Nephron progenitor cell (in vitro differentiated cells): ENCODE data around the gene PLK1.

ENCODE experiments used
- DNase-seq: peaks from one replicate; pipeline ENCODE4 v3.0.0; 2021
- H3K27ac Mint-ChIP-seq: 2 replicates; pipeline ENCODE4 v1.8.0; 2021; ENCODE audit warnings: mild to moderate bottlenecking, moderate library complexity, mixed read lengths
- H3K27me3 Mint-ChIP-seq: 2 replicates; pipeline ENCODE4 v1.8.0; 2021; ENCODE audit warnings: mild to moderate bottlenecking, low read depth, mixed read lengths; ENCODE audit not compliant: poor library complexity
- H3K36me3 Mint-ChIP-seq: 2 replicates; pipeline ENCODE4 v1.8.0; 2021; ENCODE audit warnings: low read depth, mixed read lengths
- H3K4me1 Mint-ChIP-seq: 2 replicates; pipeline ENCODE4 v1.8.0; 2021; ENCODE audit warnings: mixed read lengths
- H3K4me3 Mint-ChIP-seq: 2 replicates; pipeline ENCODE4 v1.8.0; 2021; ENCODE audit warnings: mild to moderate bottlenecking, moderate library complexity, mixed read lengths
- H3K9me3 Mint-ChIP-seq: 2 replicates; pipeline ENCODE4 v1.8.0; 2021; ENCODE audit warnings: mild to moderate bottlenecking, moderate library complexity, mixed read lengths
- TF ChIP-seq, protein P1 (sequence below): fragments of 200-600 bp; sonication (generic); IDR thresholded peaks from 2 replicates; pipeline ENCODE4 v1.5.0; 2021; ENCODE audit warnings: antibody characterized with exemption

The PLK1 gene

DNA sequence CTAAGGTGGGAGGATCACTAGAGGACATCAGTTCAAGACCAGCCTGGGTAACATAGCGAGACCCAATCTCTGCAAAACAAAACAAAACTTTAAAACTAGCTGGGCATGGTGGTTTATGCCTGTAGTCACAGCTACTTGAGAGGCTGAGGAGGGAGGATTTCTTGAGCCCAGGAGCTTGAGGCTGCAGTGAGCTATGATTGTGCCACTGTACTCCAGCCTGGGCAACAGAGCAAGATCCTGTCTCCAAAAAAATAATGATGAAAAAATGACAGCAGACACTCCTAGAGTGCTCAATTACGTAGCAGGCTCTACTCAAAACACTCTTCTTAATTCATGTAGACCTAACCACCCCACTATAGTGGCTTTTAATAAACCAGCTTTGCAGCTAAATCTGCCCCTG is 21.4 kb downstream of the PLK1 start:
- Mint-ChIP-seq H3K4me1 (peaks cover 15% of the 10 kb centered on the region), H3K4me3 (no peak overlapping the region), H3K27ac (no peak overlapping the region), H3K9me3 (peaks cover 15% of the 10 kb centered on the region), H3K27me3 (peaks cover 11% of the 10 kb centered on the region), H3K36me3 (peaks cover 5% of the 10 kb centered on the region)
- no peak for DNase-seq
- TF ChIP-seq, protein P1, sequence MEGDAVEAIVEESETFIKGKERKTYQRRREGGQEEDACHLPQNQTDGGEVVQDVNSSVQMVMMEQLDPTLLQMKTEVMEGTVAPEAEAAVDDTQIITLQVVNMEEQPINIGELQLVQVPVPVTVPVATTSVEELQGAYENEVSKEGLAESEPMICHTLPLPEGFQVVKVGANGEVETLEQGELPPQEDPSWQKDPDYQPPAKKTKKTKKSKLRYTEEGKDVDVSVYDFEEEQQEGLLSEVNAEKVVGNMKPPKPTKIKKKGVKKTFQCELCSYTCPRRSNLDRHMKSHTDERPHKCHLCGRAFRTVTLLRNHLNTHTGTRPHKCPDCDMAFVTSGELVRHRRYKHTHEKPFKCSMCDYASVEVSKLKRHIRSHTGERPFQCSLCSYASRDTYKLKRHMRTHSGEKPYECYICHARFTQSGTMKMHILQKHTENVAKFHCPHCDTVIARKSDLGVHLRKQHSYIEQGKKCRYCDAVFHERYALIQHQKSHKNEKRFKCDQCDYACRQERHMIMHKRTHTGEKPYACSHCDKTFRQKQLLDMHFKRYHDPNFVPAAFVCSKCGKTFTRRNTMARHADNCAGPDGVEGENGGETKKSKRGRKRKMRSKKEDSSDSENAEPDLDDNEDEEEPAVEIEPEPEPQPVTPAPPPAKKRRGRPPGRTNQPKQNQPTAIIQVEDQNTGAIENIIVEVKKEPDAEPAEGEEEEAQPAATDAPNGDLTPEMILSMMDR: no peak

DNA sequence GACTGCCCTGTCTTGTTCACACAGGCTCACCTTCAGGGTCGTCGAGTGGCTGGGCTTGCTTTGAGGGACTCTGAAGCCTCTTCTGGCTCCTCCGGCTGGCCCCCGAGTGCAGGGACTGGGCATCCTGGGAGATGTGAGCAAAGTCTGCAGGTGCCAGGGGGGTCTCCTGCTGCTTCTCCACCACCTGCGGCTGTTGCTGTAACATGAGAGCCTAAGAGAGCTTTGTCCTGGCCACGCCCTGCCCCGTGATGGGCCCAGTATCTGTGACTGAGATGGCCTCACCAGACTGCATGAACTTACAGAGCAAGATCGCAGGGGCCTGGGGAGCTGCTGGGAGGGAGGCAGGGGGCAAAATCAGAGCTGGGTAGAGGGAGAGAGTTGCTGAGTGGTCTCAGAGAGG is 21.8 kb downstream of the PLK1 start:
- Mint-ChIP-seq H3K4me1 (peaks cover 12% of the 10 kb centered on the region), H3K27me3 (peaks cover 11% of the 10 kb centered on the region), H3K27ac (no peak overlapping the region), H3K9me3 (peaks cover 15% of the 10 kb centered on the region), H3K36me3 (peaks cover 5% of the 10 kb centered on the region), H3K4me3 (no peak overlapping the region)
- TF ChIP-seq, protein P1: no peak
- DNase-seq: peak; percentile 14

DNA sequence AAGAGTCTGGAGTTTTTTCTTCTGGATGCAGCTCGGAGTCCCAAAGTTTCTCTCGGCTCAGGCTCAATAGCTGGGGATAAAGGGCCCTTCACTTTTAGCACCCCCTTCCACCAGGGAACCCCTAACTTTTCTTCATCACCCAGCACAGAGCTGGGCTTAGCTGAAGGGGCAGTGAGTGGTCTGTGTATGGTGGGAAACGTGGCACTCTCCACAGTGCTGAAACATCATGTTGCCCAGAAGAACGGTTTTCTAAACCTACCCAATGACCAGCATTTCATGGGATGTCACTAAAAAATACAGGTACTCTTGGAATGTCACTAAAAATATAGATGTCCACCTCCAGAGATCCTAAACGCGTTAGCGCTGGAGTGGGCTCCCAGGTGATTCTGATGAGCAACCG is 22.4 kb downstream of the PLK1 start:
- TF ChIP-seq, protein P1: no peak
- H3K9me3 Mint-ChIP-seq: peaks cover 15% of the 10 kb centered on the region
- DNase-seq: no peak
- peaks cover 13% of the 10 kb centered on the region for H3K27me3 Mint-ChIP-seq
- no peak overlapping the region for H3K27ac Mint-ChIP-seq
- H3K4me3 Mint-ChIP-seq: no peak overlapping the region
- peaks cover 5% of the 10 kb centered on the region for H3K36me3 Mint-ChIP-seq
- H3K4me1 Mint-ChIP-seq: peaks cover 11% of the 10 kb centered on the region

DNA sequence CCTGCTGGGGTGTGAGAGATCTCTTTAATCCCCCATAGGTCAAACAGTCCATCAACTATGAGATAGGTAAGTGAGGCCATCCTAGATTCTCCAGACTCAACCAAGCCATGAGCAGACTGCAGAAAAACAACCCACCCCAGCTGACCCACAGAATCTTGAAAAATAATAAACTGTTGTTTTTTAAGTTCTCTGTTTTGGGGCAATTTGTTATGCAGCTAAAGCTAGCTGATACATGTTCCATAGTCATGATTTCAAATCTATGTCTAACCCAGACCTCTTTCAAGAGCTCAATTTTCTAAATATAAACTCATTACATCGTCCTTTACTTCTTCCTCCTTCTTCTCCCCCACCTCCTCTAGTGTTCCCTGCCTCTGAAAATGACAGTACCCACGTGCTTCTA is 24.3 kb downstream of the PLK1 start:
- Mint-ChIP-seq H3K4me1 (peaks cover 7% of the 10 kb centered on the region), H3K36me3 (peaks cover 5% of the 10 kb centered on the region), H3K27me3 (peaks cover 22% of the 10 kb centered on the region), H3K27ac (no peak overlapping the region), H3K4me3 (no peak overlapping the region), H3K9me3 (peaks cover 15% of the 10 kb centered on the region)
- no peak for DNase-seq
- TF ChIP-seq, protein P1: no peak

DNA sequence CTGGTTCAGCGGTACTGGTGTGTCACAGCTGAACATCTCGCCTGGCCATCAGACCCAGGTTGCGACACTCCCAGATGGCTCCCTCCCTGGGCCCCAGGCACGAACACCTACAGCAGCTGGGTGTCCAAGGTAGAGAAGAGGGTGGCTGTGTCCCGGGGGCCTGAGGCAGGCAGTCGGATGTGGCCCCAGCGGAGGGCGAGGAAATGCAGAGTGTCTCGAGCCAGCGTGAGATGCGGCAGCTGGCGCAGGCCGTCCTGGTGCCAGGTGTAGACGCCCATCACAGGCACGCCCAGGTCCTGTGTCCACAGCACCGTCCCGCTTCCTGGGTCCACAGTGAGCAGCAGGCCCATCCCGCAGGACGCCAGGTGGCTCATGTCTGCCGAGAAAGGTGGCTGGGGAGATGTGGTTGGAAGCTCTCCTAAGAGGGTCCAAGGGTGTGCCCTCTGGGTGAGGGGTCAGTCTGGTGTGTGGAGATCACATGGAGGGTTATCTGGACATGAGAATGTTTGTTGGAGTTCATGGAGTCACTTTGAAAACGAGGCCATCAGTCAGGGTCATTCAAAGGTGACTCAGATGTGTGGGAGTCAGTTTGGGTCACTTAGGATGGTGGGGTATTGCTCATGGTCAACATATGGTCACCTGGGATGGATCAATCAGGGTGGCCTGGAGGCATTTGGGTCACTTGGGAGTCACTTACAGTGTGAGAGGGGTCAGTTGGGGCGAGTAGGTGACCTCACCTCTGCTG is 26.3 kb downstream of the PLK1 start:
- TF ChIP-seq, protein P1: no peak
- Mint-ChIP-seq H3K4me3 (no peak overlapping the region), H3K9me3 (peaks cover 17% of the 10 kb centered on the region)

DNA sequence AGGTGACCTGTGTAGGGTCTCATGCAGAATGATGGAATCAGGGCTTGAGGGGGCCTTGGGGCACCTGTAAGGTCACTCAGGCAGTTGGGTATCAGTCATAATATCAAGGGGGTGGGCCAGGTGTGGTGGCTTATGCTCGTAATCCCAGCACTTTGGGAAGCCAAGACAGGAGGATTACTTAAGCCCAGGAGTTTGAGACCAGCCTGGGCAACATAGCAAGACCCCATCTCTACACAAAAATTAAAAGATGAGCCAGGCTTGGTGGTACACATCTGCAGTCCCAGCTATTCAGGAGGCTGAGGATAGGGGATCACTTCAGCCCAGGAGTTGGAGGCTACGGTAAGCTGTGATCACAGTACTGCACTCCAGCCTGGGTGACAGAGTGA is 26.8 kb downstream of the PLK1 start:
- H3K27me3 Mint-ChIP-seq: peaks cover 41% of the 10 kb centered on the region

More for the DNA sequence above, 26.3 kb downstream of the PLK1 start:
- Mint-ChIP-seq H3K4me1 (peaks cover 7% of the 10 kb centered on the region), H3K27me3 (peaks cover 39% of the 10 kb centered on the region), H3K36me3 (peaks cover 5% of the 10 kb centered on the region), H3K27ac (no peak overlapping the region)
- DNase-seq: no peak

More for the DNA sequence above, 26.8 kb downstream of the PLK1 start:
- H3K27ac Mint-ChIP-seq: no peak overlapping the region
- H3K4me1 Mint-ChIP-seq: peaks cover 5% of the 10 kb centered on the region
- peaks cover 23% of the 10 kb centered on the region for H3K9me3 Mint-ChIP-seq
- no peak for DNase-seq
- H3K36me3 Mint-ChIP-seq: peaks cover 5% of the 10 kb centered on the region
- no peak overlapping the region for H3K4me3 Mint-ChIP-seq
- TF ChIP-seq, protein P1: no peak
